Measurements from ENCODE around the gene GINS1.

GINS1 gene

GRCh38 chr20:25460566-25461280 is 53.2 kb downstream of the GINS1 start:
- no peak overlapping the region for H2AFZ ChIP-seq (ENCODE audit: low read depth)
- no peak overlapping the region for H3K27ac ChIP-seq
- H3K4me2 ChIP-seq = no peak overlapping the region
- H3K27me3 ChIP-seq (ENCODE audit: insufficient read depth, low read depth) = no peaks in the 10 kb centered on the region
- no peaks in the 10 kb centered on the region for H4K20me1 ChIP-seq (ENCODE audit: insufficient read depth)
- no peak for TF ChIP-seq CTCF (conservative IDR thresholded peaks at IDR 0.05; ENCODE audit: low read depth, low read length)
- H3K4me3 ChIP-seq (IDR thresholded peaks at IDR 0.05; ENCODE audit: insufficient read depth, low read depth, low read length) = no peak overlapping the region
- no peaks in the 10 kb centered on the region for H3K36me3 ChIP-seq (ENCODE audit: insufficient read depth)
- H3K9ac ChIP-seq = no peak overlapping the region
- no peaks in the 10 kb centered on the region for H3K4me1 ChIP-seq (ENCODE audit: low read depth, poor library complexity, severe bottlenecking)
- no peaks in the 10 kb centered on the region for H3K79me2 ChIP-seq (ENCODE audit: insufficient read depth, low read depth)

GRCh38 chr20:25461281-25461650 is 53.8 kb downstream of the GINS1 start:
- H3K36me3 ChIP-seq (ENCODE audit: insufficient read depth) = no peaks in the 10 kb centered on the region

GRCh38 chr20:25461786-25462545 is 54.5 kb downstream of the GINS1 start:
- Histone ChIP-seq H3K27me3 (ENCODE audit: insufficient read depth, low read depth) (no peaks in the 10 kb centered on the region), H2AFZ (ENCODE audit: low read depth) (no peak overlapping the region), H3K9ac (no peak overlapping the region), H3K79me2 (ENCODE audit: insufficient read depth, low read depth) (no peaks in the 10 kb centered on the region), H3K36me3 (ENCODE audit: insufficient read depth) (no peaks in the 10 kb centered on the region), H3K4me2 (no peak overlapping the region), H3K4me1 (ENCODE audit: low read depth, poor library complexity, severe bottlenecking) (no peaks in the 10 kb centered on the region), H4K20me1 (ENCODE audit: insufficient read depth) (no peaks in the 10 kb centered on the region), H3K4me3 (IDR thresholded peaks at IDR 0.05; ENCODE audit: insufficient read depth, low read depth, low read length) (no peak overlapping the region), H3K27ac (no peak overlapping the region)
- TF ChIP-seq CTCF (conservative IDR thresholded peaks at IDR 0.05; ENCODE audit: low read depth, low read length) = no peak

More at GRCh38 chr20:25461281-25461650, 53.8 kb downstream of the GINS1 start:
- Histone ChIP-seq H4K20me1 (ENCODE audit: insufficient read depth) (no peaks in the 10 kb centered on the region), H3K4me3 (IDR thresholded peaks at IDR 0.05; ENCODE audit: insufficient read depth, low read depth, low read length) (no peak overlapping the region), H3K79me2 (ENCODE audit: insufficient read depth, low read depth) (no peaks in the 10 kb centered on the region), H3K4me1 (ENCODE audit: low read depth, poor library complexity, severe bottlenecking) (no peaks in the 10 kb centered on the region), H3K27ac (no peak overlapping the region), H3K4me2 (no peak overlapping the region), H2AFZ (ENCODE audit: low read depth) (no peak overlapping the region), H3K27me3 (ENCODE audit: insufficient read depth, low read depth) (no peaks in the 10 kb centered on the region), H3K9ac (no peak overlapping the region)
- no peak for TF ChIP-seq CTCF (conservative IDR thresholded peaks at IDR 0.05; ENCODE audit: low read depth, low read length)

- no peaks in the 10 kb centered on the region for H4K20me1 ChIP-seq (ENCODE audit: insufficient read depth)
- no peaks in the 10 kb centered on the region for H3K27me3 ChIP-seq (ENCODE audit: insufficient read depth, low read depth)
- no peak for TF ChIP-seq CTCF (conservative IDR thresholded peaks at IDR 0.05; ENCODE audit: low read depth, low read length)
- no peak overlapping the region for H3K27ac ChIP-seq
- no peak overlapping the region for H3K4me2 ChIP-seq
- no peaks in the 10 kb centered on the region for H3K4me1 ChIP-seq (ENCODE audit: low read depth, poor library complexity, severe bottlenecking)
- H3K9ac ChIP-seq = no peak overlapping the region
- H3K79me2 ChIP-seq (ENCODE audit: insufficient read depth, low read depth) = no peaks in the 10 kb centered on the region
- no peaks in the 10 kb centered on the region for H3K36me3 ChIP-seq (ENCODE audit: insufficient read depth)
- H2AFZ ChIP-seq (ENCODE audit: low read depth) = no peak overlapping the region
- no peak overlapping the region for H3K4me3 ChIP-seq (IDR thresholded peaks at IDR 0.05; ENCODE audit: insufficient read depth, low read depth, low read length)
Measured at GRCh38 chr20:25464501-25465242, 57.2 kb downstream of the GINS1 start.
